OCI-M1 (cell line): Measurements from ENCODE around the gene SPRYD7.
"Not testable (repeated sequence)": the region's sequence is repeated elsewhere in the genome, so short reads cannot be mapped to it uniquely, and the experiment has no call there.

Experiments used
- DNase-seq: peaks from one replicate; lab custom pipeline; 2025; lab: John Stamatoyannopoulos, UW

SPRYD7 gene

DNA sequence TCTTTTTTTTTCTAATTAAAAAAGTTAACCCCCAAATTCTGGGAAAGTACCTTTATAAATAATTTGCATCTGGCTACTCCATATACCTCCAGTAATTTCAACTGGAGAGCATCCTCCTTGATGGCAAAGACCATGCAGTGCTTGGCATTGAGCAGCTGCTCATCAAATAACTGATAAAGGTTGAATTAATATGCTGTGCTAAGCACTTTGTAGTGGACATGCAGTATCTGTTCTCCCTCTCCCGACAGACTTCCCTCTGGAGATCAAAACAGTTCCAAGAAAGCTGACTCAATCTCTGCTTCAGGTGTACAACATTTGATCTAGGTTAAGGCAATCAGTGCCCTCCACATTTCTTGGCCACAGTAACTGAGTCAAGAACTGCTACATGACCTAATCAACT is 3.3 kb downstream of the SPRYD7 start:
- DNase-seq, result no peak

DNA sequence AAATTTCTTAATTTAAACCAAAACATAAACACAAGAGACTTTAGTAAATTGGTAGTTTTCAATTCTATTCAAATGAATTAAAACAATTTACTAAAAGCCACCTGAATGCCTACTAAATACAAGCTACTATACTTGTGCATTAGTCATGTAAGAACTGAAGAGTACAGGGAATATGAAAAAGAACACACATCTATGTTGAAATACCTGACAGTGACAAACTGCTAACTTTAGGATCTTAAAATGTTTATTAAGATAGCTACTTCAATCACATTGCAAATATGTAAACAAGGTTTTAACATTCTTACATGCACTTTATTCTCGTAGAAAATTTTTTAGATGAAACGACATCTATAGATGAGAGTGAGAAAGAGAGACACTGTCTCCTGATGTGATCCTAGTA is 4.1 kb downstream of the SPRYD7 start:
- DNase-seq, result no peak

DNA sequence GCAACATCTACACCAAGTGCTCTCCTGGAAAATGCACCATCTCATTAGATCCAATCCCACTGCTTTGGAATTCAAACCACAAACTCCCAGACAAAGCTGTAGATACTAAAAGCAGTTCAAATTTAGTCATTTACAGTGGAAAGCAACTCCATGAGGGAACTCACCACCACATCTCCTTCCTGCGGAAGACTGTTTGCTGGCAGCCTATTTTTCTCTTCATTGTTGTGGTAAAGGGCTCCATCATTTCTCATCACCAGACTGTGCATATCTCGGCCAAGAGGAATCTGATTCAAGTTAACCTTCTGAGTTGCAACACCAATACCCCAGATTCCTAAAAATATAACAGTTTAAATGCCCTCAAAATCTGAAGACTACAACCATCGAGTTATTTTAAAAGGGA is 8.4 kb downstream of the SPRYD7 start:
- DNase-seq, result no peak

DNA sequence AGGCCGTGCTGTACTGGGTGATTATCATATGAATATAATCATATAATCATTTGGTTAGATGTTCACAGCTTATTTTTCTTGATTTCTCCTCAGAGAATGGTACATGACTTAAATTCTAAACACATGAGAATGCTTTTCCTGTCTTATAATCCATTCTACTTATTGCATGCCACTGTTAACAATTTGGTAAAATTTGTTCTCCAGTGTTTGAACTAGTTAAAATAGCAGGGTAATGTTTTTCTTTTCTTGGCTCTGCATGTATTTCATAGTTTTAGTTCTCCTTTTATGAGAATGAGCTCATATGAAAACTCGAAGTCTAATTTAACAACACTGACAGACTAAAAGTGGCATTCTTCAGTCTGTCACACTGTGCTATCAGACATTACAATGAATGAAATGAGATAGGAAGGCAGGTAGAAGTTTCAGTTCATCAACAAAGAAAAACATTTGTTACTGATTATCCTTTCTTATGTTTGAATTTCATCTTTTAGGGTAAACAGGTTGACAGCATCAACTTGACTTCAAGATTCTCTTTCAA is 10.2 kb downstream of the SPRYD7 start:
- no peak for DNase-seq

DNA sequence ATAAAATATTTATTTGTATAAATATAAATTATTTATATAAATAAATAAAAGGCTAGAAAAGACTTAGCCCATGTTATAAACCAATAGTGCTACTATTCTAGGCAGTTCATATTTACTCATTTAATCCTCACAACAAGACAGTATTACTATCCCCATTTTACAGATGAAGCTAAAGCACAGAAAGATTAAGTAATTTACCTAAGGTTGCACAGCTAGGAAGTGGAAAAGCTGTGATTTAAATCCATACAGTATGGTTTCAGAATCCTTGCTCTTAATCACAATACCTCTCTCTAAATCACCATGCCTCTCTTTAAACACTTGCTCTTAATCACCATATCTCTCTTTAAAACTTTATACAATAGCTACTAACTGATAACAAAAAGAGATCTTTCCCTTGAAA is 13.8 kb downstream of the SPRYD7 start:
- DNase-seq, result no peak

DNA sequence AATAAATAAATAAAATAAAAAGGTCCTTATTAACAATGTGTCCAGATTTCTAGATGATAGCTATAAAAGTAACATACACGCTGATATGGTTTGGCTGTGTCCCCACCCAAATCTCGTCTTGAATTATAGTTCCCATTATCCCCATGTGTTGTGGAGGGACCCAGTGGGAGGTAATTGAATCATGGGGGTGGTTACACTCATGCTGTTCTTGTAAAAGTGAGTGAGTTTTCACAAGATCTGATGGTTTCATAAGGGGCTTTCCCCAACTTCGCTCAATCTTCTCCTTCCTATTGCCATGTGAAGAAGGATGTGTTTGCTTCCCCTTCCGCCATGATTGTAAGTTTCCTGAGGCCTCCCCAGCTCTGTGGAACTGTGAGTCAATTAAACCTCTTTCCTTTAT is 15.2 kb downstream of the SPRYD7 start:
- DNase-seq, result not testable (repeated sequence)

- not testable (repeated sequence) for DNase-seq
Observed at GRCh38 chr13:49918106-49918505, 18.0 kb downstream of the SPRYD7 start.

GRCh38 chr13:49914947-49915346 is 21.2 kb downstream of the SPRYD7 start:
- DNase-seq, result no peak

DNA sequence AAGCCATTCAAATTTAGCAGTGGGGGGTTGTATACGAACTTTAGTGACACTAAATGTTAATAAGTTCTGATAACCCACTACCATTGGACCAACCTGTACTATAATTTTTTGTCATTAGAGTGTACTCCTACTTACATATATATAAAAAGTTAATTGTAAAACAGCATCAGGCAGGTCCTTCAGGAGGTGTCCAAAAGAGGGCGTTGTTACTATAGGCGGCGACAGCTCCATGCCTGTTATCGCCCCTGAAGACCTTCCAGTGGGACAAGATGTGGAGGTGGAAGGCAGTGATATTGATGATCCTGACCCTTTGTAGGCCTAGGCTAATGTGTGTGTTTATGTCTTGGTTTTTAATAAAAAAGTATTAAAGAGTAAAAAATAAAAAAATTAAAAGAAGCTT is 27.5 kb downstream of the SPRYD7 start:
- DNase-seq, result no peak

GRCh38 chr13:49904729-49905456 is 31.2 kb downstream of the SPRYD7 start:
- DNase-seq, result peak; percentile 53

DNA sequence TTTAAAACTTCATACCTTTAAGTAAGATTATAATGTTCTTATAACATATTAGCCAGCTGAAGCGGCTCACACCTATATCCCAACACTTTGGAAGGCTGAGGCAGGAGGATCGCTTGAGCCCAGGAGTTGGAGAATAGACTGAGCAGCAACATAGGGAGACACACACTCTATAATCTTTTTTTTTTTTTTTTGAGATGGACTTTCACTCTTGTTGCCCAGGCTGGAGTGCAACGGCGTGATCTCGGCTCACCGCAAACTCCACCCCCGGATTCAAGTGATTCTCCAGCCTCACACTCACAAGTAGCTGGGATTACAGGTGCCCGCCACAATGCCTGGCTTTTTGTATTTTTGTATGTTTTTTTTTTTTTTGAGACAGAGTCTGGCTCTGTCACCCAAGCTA is 37.3 kb downstream of the SPRYD7 start:
- DNase-seq, result no peak

GRCh38 chr13:49897713-49898112 is 38.4 kb downstream of the SPRYD7 start:
- DNase-seq, result no peak

DNA sequence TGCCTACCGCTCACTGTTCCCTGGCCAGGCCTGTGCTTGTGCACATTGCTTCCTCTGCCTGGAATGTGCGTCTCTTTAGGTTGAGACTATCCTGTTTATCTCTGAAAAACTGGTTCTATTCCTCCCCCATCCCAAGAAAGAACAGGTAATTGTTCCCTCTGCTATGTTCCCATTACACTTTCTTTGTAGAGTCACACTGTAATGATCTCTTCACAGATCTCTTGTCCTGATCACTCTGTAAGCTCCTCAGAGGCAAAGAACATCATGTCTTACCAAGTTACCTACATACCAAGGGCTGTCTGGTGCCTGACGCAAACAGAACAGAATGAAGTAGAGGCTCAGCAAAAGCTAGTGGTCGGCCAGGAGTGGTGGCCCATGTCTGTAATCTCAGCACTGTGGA is 40.3 kb downstream of the SPRYD7 start:
- no peak for DNase-seq

- no peak for DNase-seq
Observed at GRCh38 chr13:49893591-49893990, 42.5 kb downstream of the SPRYD7 start.

DNA sequence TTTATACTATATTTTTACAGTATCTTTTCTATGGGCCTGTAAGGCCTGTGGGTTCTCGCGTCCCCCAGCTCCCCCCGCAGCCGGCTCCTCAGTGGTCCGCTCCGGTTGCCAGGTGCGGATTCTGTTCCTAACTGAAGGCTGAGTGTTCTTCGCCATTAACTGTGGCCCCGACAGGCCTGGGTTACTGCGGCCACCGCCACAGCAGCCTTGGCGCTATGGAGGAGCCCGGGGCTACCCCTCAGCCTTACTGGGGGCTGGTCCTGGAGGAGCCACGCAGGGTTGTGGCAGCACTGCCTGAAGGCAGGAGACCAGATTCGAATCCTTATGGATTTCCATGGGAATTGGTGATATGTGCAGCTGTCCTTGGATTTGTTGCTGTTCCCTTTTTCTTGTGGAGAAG is 45.8 kb downstream of the SPRYD7 start:
- DNase-seq, result no peak

- DNase-seq, result no peak
Observed at GRCh38 chr13:49878682-49879081, 57.5 kb downstream of the SPRYD7 start.

GRCh38 chr13:49877629-49878218 is 58.4 kb downstream of the SPRYD7 start:
- peak; percentile 52 for DNase-seq

- peak; percentile 16 for DNase-seq
Observed at GRCh38 chr13:49874430-49874829, 61.7 kb downstream of the SPRYD7 start.

- DNase-seq, result peak; percentile 63
Observed at GRCh38 chr13:49869519-49869918, 66.6 kb downstream of the SPRYD7 start.

DNA sequence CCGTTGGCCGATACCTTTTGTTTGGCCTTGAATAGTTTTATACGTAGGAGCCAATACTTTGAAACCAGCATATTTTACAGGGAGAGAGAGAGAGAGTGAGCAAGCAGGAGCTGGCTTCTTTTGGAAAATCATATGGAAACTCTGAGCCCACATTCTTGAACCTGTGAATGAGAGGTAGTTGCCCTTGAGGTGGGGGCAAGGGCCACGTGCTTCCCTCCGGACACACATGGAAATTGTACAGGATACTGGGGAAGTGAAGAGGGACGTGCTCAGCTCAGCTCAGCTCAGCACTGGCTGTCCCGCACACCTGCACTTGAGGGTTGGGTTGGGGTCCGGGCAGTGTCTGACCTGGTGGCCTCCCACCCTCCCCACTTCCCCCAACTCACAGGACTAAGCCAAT is 68.3 kb downstream of the SPRYD7 start:
- DNase-seq, result no peak

DNA sequence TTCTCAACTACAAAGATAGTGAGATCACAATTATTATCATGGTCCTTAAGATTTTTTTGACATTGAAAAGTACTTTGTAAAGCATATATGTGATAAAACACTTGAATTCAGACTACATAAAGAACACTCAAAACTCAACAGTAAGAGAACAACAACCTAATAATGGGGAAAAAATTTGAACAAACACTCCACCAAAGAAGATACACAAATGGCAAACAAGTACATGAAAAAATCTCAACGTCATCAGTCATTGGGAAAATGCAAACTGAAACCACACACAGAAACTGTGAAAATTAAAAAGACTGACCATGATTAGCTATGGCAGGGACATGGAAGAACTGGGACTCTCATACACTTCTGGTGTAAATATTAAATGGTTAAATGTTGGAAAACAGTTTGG is 70.9 kb downstream of the SPRYD7 start:
- DNase-seq, result no peak

- DNase-seq, result no peak
Observed at GRCh38 chr13:49864509-49864908, 71.6 kb downstream of the SPRYD7 start.
